GM21723 (cell line): ENCODE data around the gene GALNTL6.
"Not testable (repeated sequence)": the region's sequence is repeated elsewhere in the genome, so short reads cannot be mapped to it uniquely, and the experiment has no call there.

Source experiments
- ATAC-seq: cut with Tn5 transposase; IDR thresholded peaks from one replicate; pipeline ENCODE4 v1.9.1; 2021; ENCODE audit warnings: mild to moderate bottlenecking, moderate library complexity; ENCODE audit not compliant: unreplicated experiment

GALNTL6 gene

GRCh38 chr4:172362569-172362968 is 549.4 kb downstream of the GALNTL6 start:
- ATAC-seq: no peak

- ATAC-seq: no peak
Measured at GRCh38 chr4:172369471-172369959, 556.3 kb downstream of the GALNTL6 start.

- ATAC-seq: no peak
Measured at GRCh38 chr4:172377486-172378140, 564.4 kb downstream of the GALNTL6 start.

- no peak for ATAC-seq
Measured at GRCh38 chr4:172379834-172380233, 566.6 kb downstream of the GALNTL6 start.

GRCh38 chr4:172390331-172390730 is 577.1 kb downstream of the GALNTL6 start:
- no peak for ATAC-seq

GRCh38 chr4:172392741-172393140 is 579.5 kb downstream of the GALNTL6 start:
- ATAC-seq: no peak

GRCh38 chr4:172393220-172393619 is 580.0 kb downstream of the GALNTL6 start:
- ATAC-seq: no peak

- ATAC-seq: no peak
Measured at GRCh38 chr4:172404676-172405075, 591.5 kb downstream of the GALNTL6 start.

- ATAC-seq: no peak
Measured at GRCh38 chr4:172410363-172410762, 597.2 kb downstream of the GALNTL6 start.

- no peak for ATAC-seq
Measured at GRCh38 chr4:172411149-172411548, 597.9 kb downstream of the GALNTL6 start.

GRCh38 chr4:172412851-172413580 is 599.8 kb downstream of the GALNTL6 start:
- ATAC-seq: no peak

GRCh38 chr4:172428979-172429378 is 615.8 kb downstream of the GALNTL6 start:
- not testable (repeated sequence) for ATAC-seq

- ATAC-seq: no peak
Measured at GRCh38 chr4:172480471-172480870, 667.3 kb downstream of the GALNTL6 start.

- ATAC-seq: no peak
Measured at GRCh38 chr4:172481802-172482508, 668.8 kb downstream of the GALNTL6 start.

GRCh38 chr4:172485007-172485406 is 671.8 kb downstream of the GALNTL6 start:
- no peak for ATAC-seq

- no peak for ATAC-seq
Measured at GRCh38 chr4:172486531-172486930, 673.3 kb downstream of the GALNTL6 start.

GRCh38 chr4:172489861-172490260 is 676.7 kb downstream of the GALNTL6 start:
- no peak for ATAC-seq

- ATAC-seq: no peak
Measured at GRCh38 chr4:172495769-172496168, 682.6 kb downstream of the GALNTL6 start.

GRCh38 chr4:172497321-172497720 is 684.1 kb downstream of the GALNTL6 start:
- ATAC-seq: no peak

GRCh38 chr4:172514011-172514410 is 700.8 kb downstream of the GALNTL6 start:
- no peak for ATAC-seq

GRCh38 chr4:172514801-172515200 is 701.6 kb downstream of the GALNTL6 start:
- ATAC-seq: no peak
